Prostate gland (tissue), 2 donors: Measurements from ENCODE around the gene MPHOSPH9. TPM values are rescaled to one million over a fixed set of nuclear protein-coding genes. Genes with fewer than 3 reads are reported as not detected.

Experiments
- DNase-seq: peaks from one replicate; pipeline ENCODE4 v3.0.0-alpha.2; 2019; ENCODE audit warnings: low spot score
- H3K27ac ChIP-seq, 2 donors: fragments of 200-600 bp; sonication (generic); 2 replicates each; pipeline ENCODE4 v1.5.1; 2017 to 2019
- H3K27me3 ChIP-seq: fragments of 200-600 bp; sonication (generic); replicated peaks from 2 replicates; pipeline ENCODE4 v1.5.1; 2019; ENCODE audit not compliant: insufficient read depth
- H3K36me3 ChIP-seq, 2 donors: fragments of 200-600 bp; sonication (generic); 1 replicate in 1 of 2; 2 replicates in 1 of 2; pipeline versions ENCODE4 v1.5.1 to v1.8.1; 2017 to 2019
- H3K4me1 ChIP-seq: fragments of 200-600 bp; sonication (generic); replicated peaks from 2 replicates; pipeline ENCODE4 v1.5.1; 2019
- H3K4me3 ChIP-seq, 2 donors: fragments of 200-600 bp; sonication (generic); 2 replicates each; pipeline ENCODE4 v1.5.1; 2017 to 2019
- H3K9me3 ChIP-seq: fragments of 200-600 bp; sonication (generic); 2 replicates; pipeline ENCODE4 v1.5.1; 2017
- CTCF ChIP-seq, 4 experiments: fragments of 200-600 bp in 2 of 4; fragments of 450-650 bp in 2 of 4; sonication (generic) in 2 of 4; IDR thresholded peaks; 1 replicate in 3 of 4; 2 replicates in 1 of 4; pipeline ENCODE4 v1.5.1; 2016 to 2019; ENCODE audit warnings: antibody characterized with exemption in 4 of 4, mild to moderate bottlenecking in 2 of 4, moderate library complexity in 2 of 4
- POLR2A ChIP-seq: fragments of 450-650 bp; IDR thresholded peaks from one replicate; pipeline ENCODE4 v1.6.1; 2016; ENCODE audit warnings: antibody characterized with exemption, mild to moderate bottlenecking
- POLR2AphosphoS5 ChIP-seq: sonication (generic); formaldehyde crosslinking; IDR thresholded peaks from one replicate; pipeline ENCODE4 v1.6.1; 2017; ENCODE audit warnings: antibody characterized with exemption
- WGBS: methylation state at CpG from one replicate; pipeline ENCODE4 v1.1.5; 2018; 5-methylcytosine and 5-hydroxymethylcytosine counted together
- intact Hi-C: fragments of 100-400 bp; cut with DNase I; formaldehyde crosslinking; loops from one replicate; pipeline ENCODE4 v1.14.2; 2022
- total RNA-seq, 2 donors: library from RNA; depleted of rRNA; stranded (reverse); fragments of >200 nt; gene quantifications; one replicate each; pipeline ENCODE4 v1.1.0, GENCODE V29; 2016

The MPHOSPH9 gene
- total RNA-seq: 10 to 100 TPM; 24.3 to 25.0 TPM

- 0% methylated on average over 51 of the region's 66 CpGs for WGBS
- peaks cover 16% of the 10 kb centered on the region for H3K4me1 ChIP-seq
- intact Hi-C loops: loop anchor here (2.0 to 10.0 kb wide), 4 partner anchors 82 to 368 kb away; partner anchors contain the start of genes ARL6IP4 and PITPNM2
These were observed at the start of gene MPHOSPH9, which contains the start of gene MTRFR for GRCh38 chr12:123232807-123233504. Gene MPHOSPH9, minus strand, starts transcription at chr12:123233141. Its CDS starts 2,777 bp downstream, at chr12:123230364. Gene MTRFR, plus strand, starts transcription at chr12:123233436. Its CDS starts 20,239 bp downstream, at chr12:123253675.

GRCh38 chr12:123282111-123282510 lies 49.2 kb upstream of the MPHOSPH9 start:
- 89% methylated on average over 10 of the region's 10 CpGs for WGBS
- Histone ChIP-seq H3K4me1 (no peaks in the 10 kb centered on the region), H3K27me3 (no peaks in the 10 kb centered on the region), H3K9me3 (no peaks in the 10 kb centered on the region), H3K4me3 (no peak overlapping the region), H3K36me3 (no peaks in the 10 kb centered on the region), H3K27ac (no peak overlapping the region)
- no peak for DNase-seq
- TF ChIP-seq POLR2A (no peak), CTCF (IDR thresholded peaks at IDR 0.05) (no peak), POLR2AphosphoS5 (no peak)
- intact Hi-C loops: no loop called here

More at GRCh38 chr12:123232807-123233504, at the start of gene MPHOSPH9, which contains the start of gene MTRFR:
- peak; percentile 99 for DNase-seq
- H3K36me3 ChIP-seq: no peaks in the 10 kb centered on the region
- H3K27me3 ChIP-seq: no peaks in the 10 kb centered on the region
- H3K27ac ChIP-seq: peak within 1 kb of the TSS; percentile 85 to 89
- H3K9me3 ChIP-seq: no peaks in the 10 kb centered on the region
- H3K4me3 ChIP-seq: peak within 1 kb of the TSS; percentile 55 to 73
- TF ChIP-seq CTCF (IDR thresholded peaks at IDR 0.05): peak in 2 of 4 experiments; percentile 3 to 25
- peak; percentile 70 for TF ChIP-seq POLR2A
- peak; percentile 97 for TF ChIP-seq POLR2AphosphoS5

- Histone ChIP-seq H3K27ac (no peak overlapping the region), H3K36me3 (no peaks in the 10 kb centered on the region), H3K27me3 (no peaks in the 10 kb centered on the region), H3K4me1 (no peaks in the 10 kb centered on the region), H3K9me3 (no peaks in the 10 kb centered on the region), H3K4me3 (no peak overlapping the region)
- intact Hi-C loops: no loop called here
- no peak for DNase-seq
- 89% methylated on average over 2 of the region's 2 CpGs for WGBS
- TF ChIP-seq CTCF (IDR thresholded peaks at IDR 0.05) (no peak), POLR2A (no peak), POLR2AphosphoS5 (no peak)
These were observed 48.0 kb upstream of the MPHOSPH9 start for GRCh38 chr12:123280971-123281370.

- intact Hi-C loops: no loop called here
- Histone ChIP-seq H3K4me1 (no peaks in the 10 kb centered on the region), H3K9me3 (no peaks in the 10 kb centered on the region), H3K27ac (no peak overlapping the region), H3K27me3 (no peaks in the 10 kb centered on the region), H3K4me3 (no peak overlapping the region), H3K36me3 (no peaks in the 10 kb centered on the region)
- no peak for TF ChIP-seq POLR2A
- no peak for TF ChIP-seq CTCF (IDR thresholded peaks at IDR 0.05)
- TF ChIP-seq POLR2AphosphoS5: no peak
- WGBS: 59% methylated on average over 2 of the region's 2 CpGs
- DNase-seq: no peak
These were observed 45.2 kb upstream of the MPHOSPH9 start for GRCh38 chr12:123278101-123278627.
